Activated CD4-positive, alpha-beta T cell treated with anti-CD3 and anti-CD28 coated beads for 48 hours (primary cell): Measurements from ENCODE around the gene GATA1.

Experiments used
- DNase-seq: peaks from one replicate; pipeline ENCODE4 v3.0.0-alpha.2; 2020

GATA1 gene

GRCh38 chrX:48786341-48786800, at the start of gene GATA1:
Gene GATA1 (plus strand): TSS chrX:48786590. CDS start chrX:48791110, 4,520 bp downstream.
- DNase-seq = no peak

GRCh38 chrX:48736878-48737212, 49.5 kb upstream of the GATA1 start:
- no peak for DNase-seq

- peak; percentile 89 for DNase-seq
Observed at GRCh38 chrX:48737213-48737938, 49.0 kb upstream of the GATA1 start.

GRCh38 chrX:48737940-48738339, 48.5 kb upstream of the GATA1 start:
- DNase-seq = no peak

- DNase-seq = no peak
Observed at GRCh38 chrX:48741834-48742233, 44.6 kb upstream of the GATA1 start.

GRCh38 chrX:48745222-48745621, 41.2 kb upstream of the GATA1 start:
- DNase-seq = no peak

DNA sequence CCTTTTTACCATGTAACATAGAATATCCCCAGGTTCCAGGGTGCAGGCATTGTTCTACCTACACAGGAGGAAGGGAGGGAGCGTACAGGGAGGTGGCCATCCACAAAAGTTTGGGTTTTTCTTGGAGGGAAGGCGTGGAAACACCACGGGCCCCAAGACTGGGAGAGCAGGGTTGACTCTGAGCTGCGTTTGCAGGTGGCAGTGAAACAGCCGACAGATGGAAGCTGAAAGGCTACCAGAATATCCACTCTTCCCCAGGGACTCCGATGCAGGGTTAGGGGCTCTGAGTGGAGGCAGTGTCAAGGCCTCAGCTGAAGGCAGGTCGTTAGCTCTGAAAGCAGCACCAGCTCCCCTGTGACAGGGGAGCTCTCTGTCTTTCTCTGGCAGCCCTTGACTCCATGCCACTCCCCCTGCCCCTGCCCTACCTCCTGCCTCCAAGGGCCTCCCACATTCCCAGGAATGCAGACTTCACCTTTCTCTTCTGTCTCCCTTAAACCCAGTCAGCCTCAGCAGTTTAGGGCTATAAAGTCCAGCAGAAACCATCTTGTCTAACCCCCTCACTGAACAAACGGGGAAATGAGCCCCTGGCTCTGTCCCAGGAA, 38.9 kb upstream of the GATA1 start:
- DNase-seq = no peak

GRCh38 chrX:48749182-48749581, 37.2 kb upstream of the GATA1 start:
- DNase-seq = no peak

- DNase-seq = peak; percentile 30
Observed at GRCh38 chrX:48751343-48751742, 35.0 kb upstream of the GATA1 start.

- DNase-seq = no peak
Observed at GRCh38 chrX:48752498-48752897, 33.9 kb upstream of the GATA1 start.

GRCh38 chrX:48753708-48754228, 32.6 kb upstream of the GATA1 start:
- DNase-seq = no peak

DNA sequence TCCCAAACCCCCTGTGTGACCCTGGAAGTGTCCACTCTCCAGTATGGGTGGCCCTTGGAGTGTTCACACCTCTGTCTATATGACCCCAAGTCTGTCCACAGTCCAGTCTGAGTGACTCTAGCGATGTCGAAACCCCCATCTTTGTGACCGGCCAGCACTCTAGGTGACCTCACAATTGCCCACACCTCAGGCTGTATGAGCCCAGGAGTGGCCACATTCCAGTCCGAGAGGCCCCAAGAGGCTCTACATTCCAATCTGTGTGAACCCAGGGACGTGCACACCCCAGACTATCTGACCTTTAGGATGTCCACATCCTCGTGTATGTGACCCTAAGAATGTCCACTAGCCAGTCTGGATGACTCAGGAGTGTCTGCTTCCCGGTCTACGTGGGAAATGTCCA, 32.2 kb upstream of the GATA1 start:
- no peak for DNase-seq

- DNase-seq = peak; percentile 17
Observed at GRCh38 chrX:48761674-48762471, 24.5 kb upstream of the GATA1 start, which contains the start of gene GLOD5. Gene GLOD5 (plus strand): TSS chrX:48761747. CDS start chrX:48761791, 44 bp downstream.

DNA sequence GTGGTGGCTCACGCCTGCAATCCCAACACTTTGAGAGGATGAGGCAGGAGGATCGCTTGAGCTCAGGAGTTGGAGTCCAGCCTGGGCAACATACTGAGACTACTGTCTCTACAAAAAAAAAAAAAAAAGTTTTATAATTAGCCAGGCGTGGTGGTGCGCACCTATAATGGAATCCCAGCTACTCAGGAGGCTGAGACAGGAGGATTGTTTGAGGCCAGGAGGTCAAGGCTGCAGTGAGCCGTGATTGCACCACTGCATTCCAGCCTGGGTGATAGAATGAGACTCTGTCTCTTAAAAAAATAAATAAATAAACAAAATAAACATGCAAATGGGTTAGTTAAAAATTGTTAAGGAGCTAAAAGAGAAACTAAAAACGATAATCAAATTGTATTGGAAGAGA, 17.2 kb upstream of the GATA1 start:
- no peak for DNase-seq

DNA sequence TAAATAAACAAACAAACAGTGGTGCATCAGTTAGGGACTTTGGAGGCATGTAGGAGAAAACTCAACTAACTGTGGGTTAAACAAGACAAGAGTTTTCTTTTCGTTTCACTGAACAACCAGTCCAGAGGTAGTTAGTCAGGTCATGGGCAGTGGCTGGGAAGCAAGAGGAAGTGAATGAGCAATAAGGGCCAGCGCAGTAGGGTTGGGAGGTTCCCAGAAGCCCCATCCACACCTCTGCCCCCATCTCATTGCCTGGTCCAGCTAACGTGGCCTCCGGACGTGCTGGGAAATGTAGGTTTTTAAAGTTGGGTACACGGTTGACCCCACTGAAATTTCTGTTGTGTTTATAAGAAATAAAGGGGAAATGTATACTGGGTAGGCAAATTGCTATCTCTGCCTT, 16.1 kb upstream of the GATA1 start:
- no peak for DNase-seq

- DNase-seq = no peak
Observed at GRCh38 chrX:48772602-48773001, 13.8 kb upstream of the GATA1 start.

DNA sequence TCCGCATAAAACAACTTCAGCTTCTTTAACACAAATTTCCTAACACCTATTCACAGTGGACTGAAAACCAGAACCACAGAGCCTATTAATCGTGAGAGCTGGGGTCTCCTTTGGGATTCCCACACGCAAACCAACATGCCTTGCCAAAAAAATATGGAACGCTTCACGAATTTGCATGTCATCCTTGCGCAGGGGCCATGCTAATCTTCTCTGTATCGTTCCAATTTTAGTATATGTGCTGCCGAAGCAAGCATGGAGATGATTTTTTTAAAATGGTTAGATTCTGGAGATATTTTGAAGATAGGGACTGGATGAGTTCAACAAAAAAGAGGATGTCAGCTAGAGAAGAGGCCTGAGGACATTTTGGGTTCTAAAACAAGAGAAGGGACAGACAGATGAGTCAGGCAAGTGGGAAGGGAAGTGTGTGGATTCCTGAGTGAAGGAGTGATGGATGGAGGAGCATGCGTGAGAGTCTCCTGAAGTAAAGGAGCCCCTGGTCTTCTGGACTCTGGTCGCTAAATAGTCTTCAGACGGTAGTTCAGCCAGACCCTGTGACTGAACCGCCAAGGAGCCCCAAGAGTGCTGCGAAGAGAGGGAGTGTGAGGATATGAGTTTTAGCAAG, 9.5 kb upstream of the GATA1 start:
- no peak for DNase-seq

DNA sequence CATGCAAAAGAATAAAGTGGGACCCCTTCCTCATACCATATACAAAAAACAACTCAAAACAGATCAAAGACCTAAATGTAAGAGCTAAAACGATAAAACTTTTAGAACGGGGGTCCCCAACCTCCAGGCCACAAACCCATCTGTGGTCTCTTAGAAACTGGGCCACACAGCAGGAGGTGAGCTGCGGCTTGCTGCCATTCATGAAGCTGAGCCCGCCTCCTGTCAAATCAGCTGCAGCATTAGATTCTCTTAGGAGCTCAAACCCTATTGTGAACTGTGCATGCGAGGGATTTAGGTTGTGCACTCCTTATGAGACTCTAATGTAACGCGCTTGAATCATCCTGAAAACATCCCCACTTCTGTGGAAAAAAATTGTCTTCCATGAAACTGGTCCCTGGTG, 7.0 kb upstream of the GATA1 start:
- DNase-seq = no peak

DNA sequence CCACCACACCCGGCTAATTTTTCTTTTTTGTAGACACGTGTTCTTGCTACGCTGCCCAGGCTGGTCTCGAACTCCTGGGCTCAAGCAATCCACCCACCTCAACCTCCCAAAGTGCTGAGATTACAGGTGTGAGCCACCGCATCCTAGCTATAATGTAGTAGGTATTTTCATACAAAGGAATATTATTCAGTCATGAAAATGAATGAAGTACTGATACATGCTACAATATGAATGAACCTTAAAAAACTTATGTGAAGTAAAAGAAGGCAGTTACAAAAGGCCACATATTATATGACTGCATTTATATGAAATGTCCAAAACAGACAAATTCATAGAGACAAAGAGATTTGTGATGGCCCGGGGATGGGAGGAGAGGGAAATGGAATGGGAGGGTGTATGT, 4.7 kb upstream of the GATA1 start:
- DNase-seq = no peak

- no peak for DNase-seq
Observed at GRCh38 chrX:48782216-48782615, 4.2 kb upstream of the GATA1 start.

- DNase-seq = no peak
Observed at GRCh38 chrX:48782795-48783194, 3.6 kb upstream of the GATA1 start.

DNA sequence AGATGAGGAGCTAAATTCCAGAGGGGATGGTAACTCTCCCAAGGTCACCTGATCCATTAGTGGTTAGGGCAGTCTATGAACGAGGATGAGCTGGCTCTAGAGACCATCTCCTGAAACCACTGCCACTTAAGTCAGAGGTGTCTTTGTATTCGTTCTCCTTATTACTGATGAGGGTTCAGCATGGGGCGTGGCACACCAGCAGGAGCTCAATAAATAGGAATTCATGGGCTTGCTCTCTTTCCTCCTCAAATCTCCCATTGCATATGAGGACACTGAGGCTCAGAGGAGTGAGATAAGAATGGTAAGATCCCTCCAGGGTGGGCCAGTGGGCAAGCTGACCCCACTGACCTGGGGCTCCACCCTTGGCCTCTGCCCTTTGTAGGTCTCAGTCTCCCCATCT, 1.7 kb upstream of the GATA1 start:
- no peak for DNase-seq

GRCh38 chrX:48785186-48785539, 1.2 kb upstream of the GATA1 start:
- no peak for DNase-seq
